Neutrophil (primary cell): ENCODE data around the gene SLC7A14.

ENCODE experiments used
- H3K27ac ChIP-seq: fragments of 200-600 bp; sonication (generic); 2 replicates; pipeline ENCODE4 v1.5.1; 2016; ENCODE audit warnings: mild to moderate bottlenecking, moderate library complexity
- H3K27me3 ChIP-seq: fragments of 200-600 bp; sonication (generic); 2 replicates; pipeline ENCODE4 v1.6.0; 2016; ENCODE audit warnings: mild to moderate bottlenecking
- H3K36me3 ChIP-seq: fragments of 200-600 bp; sonication (generic); 2 replicates; pipeline ENCODE4 v1.5.1; 2017
- H3K4me1 ChIP-seq, 2 experiments: fragments of 200-600 bp in 1 of 2; sonication (generic) in 1 of 2; 1 replicate in 1 of 2; 2 replicates in 1 of 2; pipeline versions ENCODE4 v1.5.1 to v1.6.1; 2013 to 2016; ENCODE audit warnings: low read depth in 1 of 2, low read length in 1 of 2, mild to moderate bottlenecking in 1 of 2, moderate library complexity in 1 of 2; ENCODE audit not compliant: control insufficient read depth in 1 of 2, insufficient read depth in 1 of 2
- H3K4me3 ChIP-seq, 2 experiments: fragments of 200-600 bp in 1 of 2; sonication (generic) in 1 of 2; 1 replicate in 1 of 2; 2 replicates in 1 of 2; pipeline ENCODE4 v1.5.1; 2013 to 2016; ENCODE audit warnings: low read depth in 1 of 2, low read length in 1 of 2, mild to moderate bottlenecking in 1 of 2, moderate library complexity in 1 of 2
- H3K9me3 ChIP-seq: fragments of 200-600 bp; sonication (generic); 2 replicates; pipeline ENCODE4 v1.5.1; 2016
- CTCF ChIP-seq: fragments of 200-600 bp; sonication (generic); IDR thresholded peaks from 2 replicates; pipeline ENCODE4 v1.5.1; 2016; ENCODE audit warnings: antibody characterized with exemption

The SLC7A14 gene

GRCh38 chr3:170603770-170604510, 18.1 kb upstream of the SLC7A14 start:
- Histone ChIP-seq H3K4me1 (no peaks in the 10 kb centered on the region), H3K36me3 (no peaks in the 10 kb centered on the region), H3K9me3 (no peaks in the 10 kb centered on the region), H3K27me3 (no peaks in the 10 kb centered on the region), H3K4me3 (no peak overlapping the region), H3K27ac (no peak overlapping the region)
- TF ChIP-seq CTCF: no peak

GRCh38 chr3:170602556-170602955, 16.7 kb upstream of the SLC7A14 start:
- H3K9me3 ChIP-seq: no peaks in the 10 kb centered on the region
- H3K27me3 ChIP-seq: no peaks in the 10 kb centered on the region
- TF ChIP-seq CTCF: no peak
- no peaks in the 10 kb centered on the region for H3K4me1 ChIP-seq
- no peak overlapping the region for H3K4me3 ChIP-seq
- H3K27ac ChIP-seq: no peak overlapping the region
- H3K36me3 ChIP-seq: no peaks in the 10 kb centered on the region

- Histone ChIP-seq H3K27ac (no peak overlapping the region), H3K4me1 (no peaks in the 10 kb centered on the region), H3K36me3 (no peaks in the 10 kb centered on the region), H3K4me3 (no peak overlapping the region), H3K27me3 (no peaks in the 10 kb centered on the region), H3K9me3 (no peaks in the 10 kb centered on the region)
- TF ChIP-seq CTCF: no peak
Observed at GRCh38 chr3:170600005-170600624, 14.2 kb upstream of the SLC7A14 start.

- Histone ChIP-seq H3K4me3 (no peak overlapping the region), H3K4me1 (no peaks in the 10 kb centered on the region), H3K36me3 (no peaks in the 10 kb centered on the region), H3K27ac (no peak overlapping the region), H3K27me3 (no peaks in the 10 kb centered on the region), H3K9me3 (no peaks in the 10 kb centered on the region)
- no peak for TF ChIP-seq CTCF
Observed at GRCh38 chr3:170599091-170599490, 13.2 kb upstream of the SLC7A14 start.

GRCh38 chr3:170598091-170598502, 12.2 kb upstream of the SLC7A14 start:
- TF ChIP-seq CTCF: no peak
- H3K4me3 ChIP-seq: no peak overlapping the region
- H3K9me3 ChIP-seq: no peaks in the 10 kb centered on the region
- no peaks in the 10 kb centered on the region for H3K4me1 ChIP-seq
- no peak overlapping the region for H3K27ac ChIP-seq
- no peaks in the 10 kb centered on the region for H3K36me3 ChIP-seq
- no peaks in the 10 kb centered on the region for H3K27me3 ChIP-seq
